Stomach smooth muscle (tissue), 2 donors: ENCODE results near the gene COL28A1.
"Not testable (repeated sequence)": the region's sequence is repeated elsewhere in the genome, so short reads cannot be mapped to it uniquely, and the experiment has no call there.

Experiments used
- H3K27ac ChIP-seq: one replicate; pipeline ENCODE4 v1.7.0; 2013; ENCODE audit warnings: mild to moderate bottlenecking, low read length, inconsistent platforms
- H3K27me3 ChIP-seq, 2 donors: one replicate each; pipeline ENCODE4 v1.7.0; 2013; ENCODE audit warnings: low read length in 2 of 2; ENCODE audit not compliant: insufficient read depth in 2 of 2, control insufficient read depth in 1 of 2
- H3K36me3 ChIP-seq, 2 donors: one replicate each; pipeline ENCODE4 v1.7.0; 2013; ENCODE audit warnings: low read length in 2 of 2; ENCODE audit not compliant: control insufficient read depth in 2 of 2, insufficient read depth in 2 of 2
- H3K4me1 ChIP-seq: one replicate; pipeline ENCODE4 v1.7.0; 2013; ENCODE audit warnings: low read length; ENCODE audit not compliant: control insufficient read depth, insufficient read depth
- H3K4me3 ChIP-seq, 2 donors: one replicate each; pipeline ENCODE4 v1.7.0; 2013; ENCODE audit warnings: low read length in 2 of 2
- H3K9ac ChIP-seq, 2 donors: one replicate each; pipeline ENCODE4 v1.7.0; 2013; ENCODE audit warnings: low read length in 2 of 2, mild to moderate bottlenecking in 1 of 2
- H3K9me3 ChIP-seq, 2 donors: one replicate each; pipeline ENCODE4 v1.7.0; 2013; ENCODE audit warnings: low read length in 2 of 2; ENCODE audit not compliant: control insufficient read depth in 2 of 2
- donor health status: healthy.
- donor health status: Pancreatic carcinoma.

COL28A1 gene

GRCh38 chr7:7388164-7388563 is 147.5 kb downstream of the COL28A1 start:
- H3K27ac ChIP-seq, H3K9me3 ChIP-seq, H3K36me3 ChIP-seq, H3K27me3 ChIP-seq, H3K4me1 ChIP-seq, H3K9ac ChIP-seq, H3K4me3 ChIP-seq: not testable (repeated sequence)

GRCh38 chr7:7385421-7385820 is 150.3 kb downstream of the COL28A1 start:
- Histone ChIP-seq H3K27ac (no peak overlapping the region), H3K4me3 (no peak overlapping the region), H3K36me3 (no peaks in the 10 kb centered on the region), H3K4me1 (no peaks in the 10 kb centered on the region), H3K9me3 (no peaks in the 10 kb centered on the region), H3K9ac (no peak overlapping the region), H3K27me3 (no peaks in the 10 kb centered on the region)

GRCh38 chr7:7384228-7384627 is 151.4 kb downstream of the COL28A1 start:
- Histone ChIP-seq H3K4me1 (no peaks in the 10 kb centered on the region), H3K9me3 (no peaks in the 10 kb centered on the region), H3K4me3 (no peak overlapping the region), H3K36me3 (no peaks in the 10 kb centered on the region), H3K27ac (no peak overlapping the region), H3K9ac (no peak overlapping the region), H3K27me3 (no peaks in the 10 kb centered on the region)

GRCh38 chr7:7375538-7375937 is 160.1 kb downstream of the COL28A1 start:
- Histone ChIP-seq H3K4me1 (no peaks in the 10 kb centered on the region), H3K4me3 (no peak overlapping the region), H3K9me3 (no peaks in the 10 kb centered on the region), H3K36me3 (no peaks in the 10 kb centered on the region), H3K27me3 (no peaks in the 10 kb centered on the region), H3K27ac (no peak overlapping the region), H3K9ac (no peak overlapping the region)

DNA sequence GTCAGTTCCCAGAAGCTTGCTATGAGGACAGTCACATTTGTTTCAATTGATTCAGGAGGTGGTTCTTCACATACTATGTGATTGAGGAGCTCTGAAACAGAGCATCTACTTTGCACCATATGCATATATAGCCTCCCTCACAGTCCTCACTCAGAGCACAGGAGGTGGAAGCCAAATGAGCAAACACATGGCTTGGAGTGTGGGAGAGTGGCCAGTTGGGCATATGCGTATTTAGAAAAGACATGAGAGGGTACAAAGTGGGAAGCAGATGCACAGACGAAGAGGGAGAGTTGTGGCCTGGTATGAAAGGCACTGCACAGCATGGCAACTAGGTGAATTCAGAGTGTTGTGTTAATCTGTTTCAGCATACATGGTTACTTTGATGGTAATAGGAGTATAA is 165.6 kb downstream of the COL28A1 start:
- H3K27ac ChIP-seq: no peak overlapping the region

GRCh38 chr7:7369134-7369533 is 166.5 kb downstream of the COL28A1 start:
- no peaks in the 10 kb centered on the region for H3K27me3 ChIP-seq
- no peak overlapping the region for H3K27ac ChIP-seq
- H3K9me3 ChIP-seq: no peaks in the 10 kb centered on the region

More for the DNA sequence above, 165.6 kb downstream of the COL28A1 start:
- no peaks in the 10 kb centered on the region for H3K4me1 ChIP-seq
- H3K36me3 ChIP-seq: no peaks in the 10 kb centered on the region
- H3K27me3 ChIP-seq: no peaks in the 10 kb centered on the region
- H3K4me3 ChIP-seq: no peak overlapping the region
- H3K9ac ChIP-seq: no peak overlapping the region
- H3K9me3 ChIP-seq: no peaks in the 10 kb centered on the region

DNA sequence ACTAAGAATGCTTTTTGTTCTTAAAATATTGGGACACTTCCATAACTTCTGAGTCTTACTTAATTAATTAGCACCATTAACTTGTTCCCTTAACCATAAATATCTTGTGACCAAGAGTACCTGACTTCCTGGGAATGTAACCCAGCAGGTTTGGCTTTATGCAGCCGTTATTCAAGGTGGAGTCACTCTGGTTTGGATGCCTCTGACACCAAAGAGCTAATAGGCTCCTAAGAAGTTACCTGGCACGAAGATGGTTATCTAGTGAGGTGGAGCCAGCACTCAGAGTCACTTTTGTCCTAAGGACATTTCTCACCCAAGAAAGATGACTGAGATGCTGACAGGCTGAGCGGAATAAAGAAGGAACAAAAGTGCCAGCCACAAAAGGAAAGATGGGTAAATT is 181.0 kb downstream of the COL28A1 start:
- Histone ChIP-seq H3K27ac (no peak overlapping the region), H3K27me3 (no peaks in the 10 kb centered on the region), H3K4me1 (no peaks in the 10 kb centered on the region), H3K9ac (no peak overlapping the region), H3K9me3 (no peaks in the 10 kb centered on the region), H3K4me3 (no peak overlapping the region), H3K36me3 (no peaks in the 10 kb centered on the region)

More at GRCh38 chr7:7369134-7369533, 166.5 kb downstream of the COL28A1 start:
- no peaks in the 10 kb centered on the region for H3K4me1 ChIP-seq
- H3K9ac ChIP-seq: no peak overlapping the region
- no peak overlapping the region for H3K4me3 ChIP-seq
- H3K36me3 ChIP-seq: no peaks in the 10 kb centered on the region

DNA sequence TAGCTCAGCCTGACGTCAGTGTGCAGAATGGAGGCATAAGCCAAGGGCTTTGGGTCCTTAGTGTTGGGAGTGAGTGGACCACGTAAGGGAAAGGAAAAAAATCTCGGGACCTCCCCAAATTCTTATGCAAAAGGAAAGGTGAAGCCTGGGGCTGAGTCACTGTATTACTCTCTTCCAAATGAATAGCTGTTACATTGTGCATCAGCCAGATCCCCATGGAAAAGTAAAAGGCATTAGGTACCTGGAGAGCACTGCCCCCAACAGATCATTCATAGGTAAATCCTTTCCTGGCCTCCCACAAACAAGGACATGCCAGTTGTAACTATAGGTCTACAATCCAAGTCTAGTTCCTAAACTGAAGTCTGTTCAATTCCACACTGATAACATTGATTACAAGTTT is 182.8 kb downstream of the COL28A1 start:
- Histone ChIP-seq H3K4me3 (no peak overlapping the region), H3K9ac (no peak overlapping the region), H3K27me3 (no peaks in the 10 kb centered on the region), H3K27ac (no peak overlapping the region), H3K4me1 (no peaks in the 10 kb centered on the region), H3K9me3 (no peaks in the 10 kb centered on the region), H3K36me3 (no peaks in the 10 kb centered on the region)

GRCh38 chr7:7351832-7352231 is 183.8 kb downstream of the COL28A1 start:
- H3K27me3 ChIP-seq: no peaks in the 10 kb centered on the region
- H3K9me3 ChIP-seq: no peaks in the 10 kb centered on the region
- no peaks in the 10 kb centered on the region for H3K36me3 ChIP-seq
- no peak overlapping the region for H3K4me3 ChIP-seq
- H3K9ac ChIP-seq: no peak overlapping the region
- no peak overlapping the region for H3K27ac ChIP-seq
- H3K4me1 ChIP-seq: no peaks in the 10 kb centered on the region

GRCh38 chr7:7351156-7351555 is 184.5 kb downstream of the COL28A1 start:
- Histone ChIP-seq H3K9ac (no peak overlapping the region), H3K4me3 (no peak overlapping the region), H3K27ac (no peak overlapping the region), H3K4me1 (no peaks in the 10 kb centered on the region), H3K36me3 (no peaks in the 10 kb centered on the region), H3K27me3 (no peaks in the 10 kb centered on the region), H3K9me3 (no peaks in the 10 kb centered on the region)

GRCh38 chr7:7349156-7349555 is 186.5 kb downstream of the COL28A1 start:
- Histone ChIP-seq H3K27me3 (no peaks in the 10 kb centered on the region), H3K36me3 (no peaks in the 10 kb centered on the region), H3K9ac (no peak overlapping the region), H3K4me1 (no peaks in the 10 kb centered on the region), H3K4me3 (no peak overlapping the region), H3K9me3 (no peaks in the 10 kb centered on the region), H3K27ac (no peak overlapping the region)
